ENCODE measurements around the gene DLX1. TPM values are rescaled to one million over a fixed set of nuclear protein-coding genes. Genes with fewer than 3 reads are reported as not detected.

DLX1 gene
- under 1 TPM in 1 of 4 donors, not detected in 3; 0.16 TPM for total RNA-seq

DNA sequence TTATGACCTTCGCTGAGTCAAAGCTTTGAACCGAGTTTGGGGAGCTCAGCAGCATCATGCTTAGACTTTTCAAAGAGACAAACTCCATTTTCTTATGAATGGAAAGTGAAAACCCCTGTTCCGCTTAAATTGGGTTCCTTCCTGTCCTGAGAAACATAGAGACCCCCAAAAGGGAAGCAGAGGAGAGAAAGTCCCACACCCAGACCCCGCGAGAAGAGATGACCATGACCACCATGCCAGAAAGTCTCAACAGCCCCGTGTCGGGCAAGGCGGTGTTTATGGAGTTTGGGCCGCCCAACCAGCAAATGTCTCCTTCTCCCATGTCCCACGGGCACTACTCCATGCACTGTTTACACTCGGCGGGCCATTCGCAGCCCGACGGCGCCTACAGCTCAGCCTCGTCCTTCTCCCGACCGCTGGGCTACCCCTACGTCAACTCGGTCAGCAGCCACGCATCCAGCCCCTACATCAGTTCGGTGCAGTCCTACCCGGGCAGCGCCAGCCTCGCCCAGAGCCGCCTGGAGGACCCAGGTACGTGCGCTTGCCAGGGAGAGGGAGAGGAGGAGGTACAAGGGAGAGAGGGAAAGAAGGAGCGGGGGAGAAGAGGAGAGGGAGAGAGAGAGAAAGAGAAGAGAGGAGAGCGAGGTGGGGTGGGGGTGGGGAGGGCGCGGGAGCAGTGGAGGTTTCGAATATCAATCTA, at the start of gene DLX1:
DLX1 (plus strand) TSS at position 48 of the 700 bp plus-strand sequence; CDS start at position 219, 171 bp downstream.
- H3K36me3 ChIP-seq = no peaks in the 10 kb centered on the region
- H3K9me3 ChIP-seq = no peaks in the 10 kb centered on the region
- ATAC-seq (no peak), DNase-seq (no peak)
- in situ Hi-C loops (cut with MboI; ENCODE audit: low sequenced_read_pairs in 4 of 4) (loop anchor here in 1 of 4 donors (25.0 kb wide), 1 partner anchor 273 kb away; no protein-coding TSS in a partner anchor), intact Hi-C loops (cut with DNase I; ENCODE audit: low total_unique reads) (loop anchor here (2.0 kb wide), 1 partner anchor 17 kb away; the partner anchor contains the start of gene DLX2)
- peaks cover 100% of the 10 kb centered on the region in 3 donors for H3K27me3 ChIP-seq
- peaks cover 40 to 43% of the 10 kb centered on the region in 2 donors for H3K4me1 ChIP-seq
- H3K4me3 ChIP-seq = peak within 1 kb of the TSS; percentile 46 to 54 (median 53)
- H3K27ac ChIP-seq = no peak within 1 kb of the TSS
- TF ChIP-seq POLR2A (IDR thresholded peaks at IDR 0.05) = no peak

DNA sequence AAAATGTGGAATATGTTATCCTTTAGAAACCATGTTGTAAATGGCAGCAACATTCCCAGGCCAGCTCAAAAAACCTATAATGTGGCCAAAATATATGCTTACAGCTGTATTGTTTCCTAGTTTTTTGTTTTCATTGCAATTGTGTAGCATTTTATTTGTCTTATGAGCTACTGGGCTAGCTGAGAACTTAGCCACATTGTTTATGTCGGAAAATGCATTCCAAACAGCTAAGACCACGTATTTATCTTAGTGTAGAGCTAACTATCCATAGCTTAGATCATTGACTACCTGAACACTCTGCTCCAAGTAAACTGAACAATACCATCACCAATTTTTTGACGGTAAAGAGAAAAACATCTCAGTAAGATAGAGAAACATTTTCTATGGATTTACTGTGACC, 47.2 kb upstream of the DLX1 start:
- no peaks in the 10 kb centered on the region for H3K9me3 ChIP-seq
- no peak overlapping the region for H3K27ac ChIP-seq
- no peaks in the 10 kb centered on the region for H3K4me1 ChIP-seq
- DNase-seq (no peak), ATAC-seq (no peak)
- in situ Hi-C loops (cut with MboI; ENCODE audit: low sequenced_read_pairs in 4 of 4) (no loop called here), intact Hi-C loops (cut with DNase I; ENCODE audit: low total_unique reads) (no loop called here)
- no peaks in the 10 kb centered on the region for H3K36me3 ChIP-seq
- H3K4me3 ChIP-seq = no peak overlapping the region
- no peak for TF ChIP-seq POLR2A (IDR thresholded peaks at IDR 0.05)
- TF ChIP-seq, protein P1, sequence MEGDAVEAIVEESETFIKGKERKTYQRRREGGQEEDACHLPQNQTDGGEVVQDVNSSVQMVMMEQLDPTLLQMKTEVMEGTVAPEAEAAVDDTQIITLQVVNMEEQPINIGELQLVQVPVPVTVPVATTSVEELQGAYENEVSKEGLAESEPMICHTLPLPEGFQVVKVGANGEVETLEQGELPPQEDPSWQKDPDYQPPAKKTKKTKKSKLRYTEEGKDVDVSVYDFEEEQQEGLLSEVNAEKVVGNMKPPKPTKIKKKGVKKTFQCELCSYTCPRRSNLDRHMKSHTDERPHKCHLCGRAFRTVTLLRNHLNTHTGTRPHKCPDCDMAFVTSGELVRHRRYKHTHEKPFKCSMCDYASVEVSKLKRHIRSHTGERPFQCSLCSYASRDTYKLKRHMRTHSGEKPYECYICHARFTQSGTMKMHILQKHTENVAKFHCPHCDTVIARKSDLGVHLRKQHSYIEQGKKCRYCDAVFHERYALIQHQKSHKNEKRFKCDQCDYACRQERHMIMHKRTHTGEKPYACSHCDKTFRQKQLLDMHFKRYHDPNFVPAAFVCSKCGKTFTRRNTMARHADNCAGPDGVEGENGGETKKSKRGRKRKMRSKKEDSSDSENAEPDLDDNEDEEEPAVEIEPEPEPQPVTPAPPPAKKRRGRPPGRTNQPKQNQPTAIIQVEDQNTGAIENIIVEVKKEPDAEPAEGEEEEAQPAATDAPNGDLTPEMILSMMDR (IDR thresholded peaks at IDR 0.05 in 4 of 5, conservative IDR thresholded peaks at IDR 0.05 in 1 of 5) = no peak
- no peaks in the 10 kb centered on the region for H3K27me3 ChIP-seq

DNA sequence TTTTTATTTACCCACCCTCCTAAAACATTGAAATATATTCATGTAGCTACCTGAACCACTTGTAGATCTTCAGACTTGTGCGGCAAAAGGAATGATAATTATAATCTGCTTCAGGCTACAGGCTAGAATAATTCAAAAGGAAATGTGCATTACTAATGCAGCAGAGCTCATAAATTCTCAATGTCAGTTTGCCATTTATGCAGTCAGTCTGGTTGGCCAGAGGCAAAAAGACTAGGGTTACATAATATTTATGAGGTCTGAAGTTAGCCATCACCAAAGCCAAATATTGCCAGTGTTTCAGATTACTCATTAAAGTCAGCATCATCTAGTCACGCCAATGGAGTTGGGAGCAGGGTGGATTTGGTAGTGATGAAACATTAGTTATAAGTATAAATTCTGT, 46.7 kb upstream of the DLX1 start:
- H3K27me3 ChIP-seq = no peaks in the 10 kb centered on the region
- no peaks in the 10 kb centered on the region for H3K9me3 ChIP-seq
- no peaks in the 10 kb centered on the region for H3K36me3 ChIP-seq
- TF ChIP-seq, protein P1 (IDR thresholded peaks at IDR 0.05 in 4 of 5, conservative IDR thresholded peaks at IDR 0.05 in 1 of 5) = no peak
- no peak for TF ChIP-seq POLR2A (IDR thresholded peaks at IDR 0.05)
- H3K27ac ChIP-seq = no peak overlapping the region
- in situ Hi-C loops (cut with MboI; ENCODE audit: low sequenced_read_pairs in 4 of 4) = no loop called here
- intact Hi-C loops (cut with DNase I; ENCODE audit: low total_unique reads) = no loop called here
- H3K4me3 ChIP-seq = no peak overlapping the region
- no peak for DNase-seq
- no peak for ATAC-seq
- no peaks in the 10 kb centered on the region for H3K4me1 ChIP-seq

DNA sequence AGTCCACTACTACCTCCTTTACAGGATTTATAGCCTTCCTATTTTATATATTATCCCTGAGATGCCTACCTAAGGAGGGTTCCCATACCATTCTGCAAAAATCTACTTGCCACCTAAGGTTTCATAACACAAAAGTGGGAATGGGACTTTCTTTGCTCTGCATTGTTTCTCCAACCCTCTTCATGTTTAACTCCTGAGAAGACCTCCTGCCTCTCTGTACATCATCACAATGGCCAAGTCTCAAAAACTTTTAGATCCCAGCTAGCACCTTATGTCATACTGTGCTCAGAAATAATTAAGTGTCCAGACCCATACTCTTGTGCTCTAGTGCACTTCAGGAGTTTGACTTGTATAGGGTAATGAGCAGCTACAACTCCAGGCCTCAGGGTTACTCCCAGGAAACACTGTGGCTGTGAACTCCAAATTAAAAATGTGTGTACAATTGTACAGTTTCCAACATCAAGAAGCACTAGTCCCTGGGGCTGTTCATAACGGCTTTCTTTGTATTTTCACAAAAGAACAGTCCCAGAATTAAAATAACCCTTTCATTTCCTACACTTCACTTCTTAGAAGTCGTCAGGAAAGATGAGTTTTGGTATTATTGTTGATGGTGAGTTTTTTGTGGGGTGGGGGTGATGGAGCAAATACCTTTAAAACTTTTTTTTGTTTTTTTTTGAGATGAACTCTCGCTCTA, 46.1 kb upstream of the DLX1 start:
- no peak overlapping the region for H3K4me3 ChIP-seq
- no peak for ATAC-seq
- no peaks in the 10 kb centered on the region for H3K27me3 ChIP-seq
- no peaks in the 10 kb centered on the region for H3K9me3 ChIP-seq
- no peaks in the 10 kb centered on the region for H3K4me1 ChIP-seq
- no peak overlapping the region for H3K27ac ChIP-seq
- no peak for DNase-seq
- in situ Hi-C loops (cut with MboI; ENCODE audit: low sequenced_read_pairs in 4 of 4) = no loop called here
- no peaks in the 10 kb centered on the region for H3K36me3 ChIP-seq
- TF ChIP-seq POLR2A (IDR thresholded peaks at IDR 0.05) = no peak
- TF ChIP-seq, protein P1 (IDR thresholded peaks at IDR 0.05 in 4 of 5, conservative IDR thresholded peaks at IDR 0.05 in 1 of 5) = no peak
- intact Hi-C loops (cut with DNase I; ENCODE audit: low total_unique reads) = no loop called here

DNA sequence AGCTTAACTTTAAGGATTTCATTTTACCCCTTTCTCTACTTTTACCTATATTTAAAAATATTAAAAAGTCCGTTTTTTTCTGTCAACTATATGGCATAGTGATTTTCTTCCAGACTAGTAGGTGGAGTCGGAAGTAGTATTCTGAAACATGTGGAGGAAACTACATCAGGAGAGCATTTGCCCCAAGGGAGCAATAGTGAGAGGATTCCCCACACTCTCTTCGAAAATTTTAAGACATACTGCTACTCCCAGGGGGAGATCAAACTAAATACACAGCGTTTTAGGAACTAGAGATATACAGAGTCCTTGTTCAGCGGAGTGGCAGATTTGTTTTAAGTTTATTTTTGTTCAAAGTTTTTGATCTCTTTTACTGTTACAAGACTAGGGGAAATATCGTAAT, 45.0 kb upstream of the DLX1 start:
- Histone ChIP-seq H3K4me3 (no peak overlapping the region), H3K27me3 (no peaks in the 10 kb centered on the region), H3K27ac (no peak overlapping the region), H3K4me1 (no peaks in the 10 kb centered on the region), H3K9me3 (no peaks in the 10 kb centered on the region), H3K36me3 (no peaks in the 10 kb centered on the region)
- no peak for ATAC-seq
- intact Hi-C loops (cut with DNase I; ENCODE audit: low total_unique reads) (no loop called here), in situ Hi-C loops (cut with MboI; ENCODE audit: low sequenced_read_pairs in 4 of 4) (no loop called here)
- no peak for DNase-seq
- no peak for TF ChIP-seq POLR2A (IDR thresholded peaks at IDR 0.05)
- TF ChIP-seq, protein P1 (IDR thresholded peaks at IDR 0.05 in 4 of 5, conservative IDR thresholded peaks at IDR 0.05 in 1 of 5) = no peak
